HG03175 (cell line): ENCODE results near the gene HINFP.
A peak's percentile ranks its signal among the peaks of the same experiment; 100 is the strongest.
"Not testable (repeated sequence)": the region's sequence is repeated elsewhere in the genome, so short reads cannot be mapped to it uniquely, and the experiment has no call there.

Experiments
- ATAC-seq: cut with Tn5 transposase; IDR thresholded peaks from one replicate; pipeline ENCODE4 v1.9.1; 2021; ENCODE audit warnings: mild to moderate bottlenecking, moderate library complexity; ENCODE audit not compliant: unreplicated experiment

Gene HINFP

DNA sequence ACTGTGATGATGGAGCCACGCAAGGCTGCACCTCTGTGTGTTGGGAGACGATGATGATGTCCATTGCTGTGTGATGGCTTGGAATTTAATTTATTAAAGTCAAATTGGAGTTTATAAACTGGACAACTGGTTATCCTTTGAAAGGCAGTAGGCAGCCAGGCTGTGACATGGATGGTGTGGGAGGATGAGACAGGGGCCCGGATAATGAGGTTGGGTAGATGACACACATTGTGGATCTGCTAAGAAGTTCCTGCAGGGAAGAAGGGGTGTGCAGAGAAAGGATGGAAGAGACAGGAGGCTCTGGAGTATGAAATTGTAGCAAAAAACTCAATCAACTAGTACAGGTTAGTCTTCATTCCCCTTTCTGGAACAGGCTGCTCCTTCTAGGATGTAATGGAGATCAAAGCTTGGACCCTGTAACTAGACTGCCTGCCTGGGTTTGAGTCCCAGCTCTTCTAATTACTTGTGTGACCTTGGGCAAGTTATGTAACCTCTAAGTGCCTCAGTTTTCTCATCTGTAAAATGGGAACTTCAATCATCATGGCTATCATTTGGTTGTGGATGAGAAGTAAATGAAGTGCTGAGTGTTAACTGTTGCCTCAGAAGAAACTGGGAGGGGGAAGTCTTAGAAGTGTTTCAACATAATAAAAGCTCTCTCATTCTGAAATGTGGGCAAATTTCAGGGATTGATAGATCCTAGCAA lies 4.2 kb upstream of the HINFP start:
- no peak for ATAC-seq

DNA sequence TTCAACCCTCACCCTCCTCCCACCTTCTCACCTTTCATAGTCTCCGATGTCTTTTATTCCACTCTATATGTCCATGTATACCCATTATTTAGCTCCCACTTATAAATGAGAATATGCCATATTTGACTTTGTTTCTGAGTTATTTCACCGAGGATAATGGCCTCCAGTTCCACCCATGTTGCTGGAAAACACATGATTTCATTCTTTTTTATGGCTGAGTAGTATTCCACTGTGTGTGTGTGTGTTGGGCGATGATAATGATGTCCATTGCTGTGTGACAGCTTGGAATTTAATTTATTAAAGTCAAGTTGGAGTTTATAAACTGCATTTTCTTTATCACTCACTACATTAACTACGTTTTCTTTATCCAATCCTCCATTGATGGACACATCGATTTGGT lies 3.2 kb upstream of the HINFP start:
- ATAC-seq: no peak

GRCh38 chr11:119118946-119119345 lies 2.4 kb upstream of the HINFP start:
- no peak for ATAC-seq

DNA sequence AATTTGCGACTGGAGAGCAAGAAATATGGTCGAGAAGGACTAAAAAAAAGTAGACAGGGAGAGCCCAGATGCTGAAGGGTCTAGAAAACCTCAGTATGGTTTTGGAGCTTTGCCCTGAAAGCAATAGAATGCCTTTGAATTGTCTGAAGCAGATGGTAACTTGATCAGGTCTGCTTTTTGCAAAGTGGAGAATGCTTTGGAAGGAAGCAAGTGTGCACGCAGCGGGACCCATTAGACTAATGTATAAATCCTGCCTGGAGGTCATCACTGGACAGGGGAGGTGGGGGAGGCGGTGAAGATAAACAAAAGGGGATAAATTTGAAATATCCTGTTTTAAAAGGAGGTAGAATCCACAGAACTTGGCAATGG lies 757 bp upstream of the HINFP start:
- no peak for ATAC-seq

- no peak for ATAC-seq
These were observed 388 bp downstream of the HINFP start for GRCh38 chr11:119121811-119122124.

DNA sequence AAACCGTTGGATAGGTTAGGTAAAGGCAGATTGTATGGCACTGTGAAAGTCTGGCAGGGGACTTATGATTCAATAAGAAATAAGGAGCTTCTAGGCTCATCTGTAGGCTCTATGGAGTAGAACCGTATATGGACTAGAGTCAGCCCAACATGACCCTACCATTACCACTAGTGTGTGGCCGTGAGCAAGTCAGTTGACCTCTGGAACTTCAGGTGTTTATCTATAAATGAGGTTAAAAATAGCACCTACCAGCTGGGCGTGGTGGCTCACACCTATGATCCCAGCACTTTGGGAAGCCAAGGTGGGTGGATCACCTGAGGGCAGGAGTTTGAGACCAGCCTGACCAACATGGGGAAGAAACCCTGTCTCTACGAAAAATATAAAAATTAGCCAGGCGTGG lies 4.4 kb downstream of the HINFP start:
- ATAC-seq: no peak

DNA sequence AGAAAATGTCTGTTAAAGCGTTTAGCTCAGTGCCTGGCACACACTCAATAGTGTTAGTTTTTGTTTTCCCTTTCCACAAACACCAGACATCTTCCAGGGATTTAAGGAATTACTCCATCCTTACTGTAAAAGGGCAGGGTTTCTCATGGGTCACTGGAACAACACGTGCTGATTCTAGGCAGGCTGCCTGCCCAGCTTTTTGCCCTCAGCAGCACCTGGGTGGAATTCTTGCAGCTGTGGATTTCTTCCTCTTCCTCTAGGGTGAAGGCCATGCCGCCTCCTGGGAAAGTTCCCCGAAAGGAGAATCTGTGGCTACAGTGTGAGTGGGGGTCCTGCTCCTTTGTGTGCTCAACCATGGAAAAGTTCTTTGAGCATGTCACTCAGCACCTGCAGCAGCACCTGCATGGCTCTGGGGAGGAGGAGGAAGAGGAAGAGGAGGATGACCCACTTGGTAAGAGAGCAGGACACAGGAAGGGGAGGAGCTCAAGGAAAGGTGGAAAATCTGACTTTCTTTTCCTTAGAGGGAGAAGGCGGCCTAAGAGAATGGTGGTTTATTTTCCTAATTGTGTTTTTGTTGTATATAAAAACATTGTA lies 5.4 kb downstream of the HINFP start:
- no peak for ATAC-seq

- ATAC-seq: no peak
These were observed 9.3 kb downstream of the HINFP start for GRCh38 chr11:119130662-119131061.

- no peak for ATAC-seq
These were observed 13.1 kb downstream of the HINFP start for GRCh38 chr11:119134389-119134978.

DNA sequence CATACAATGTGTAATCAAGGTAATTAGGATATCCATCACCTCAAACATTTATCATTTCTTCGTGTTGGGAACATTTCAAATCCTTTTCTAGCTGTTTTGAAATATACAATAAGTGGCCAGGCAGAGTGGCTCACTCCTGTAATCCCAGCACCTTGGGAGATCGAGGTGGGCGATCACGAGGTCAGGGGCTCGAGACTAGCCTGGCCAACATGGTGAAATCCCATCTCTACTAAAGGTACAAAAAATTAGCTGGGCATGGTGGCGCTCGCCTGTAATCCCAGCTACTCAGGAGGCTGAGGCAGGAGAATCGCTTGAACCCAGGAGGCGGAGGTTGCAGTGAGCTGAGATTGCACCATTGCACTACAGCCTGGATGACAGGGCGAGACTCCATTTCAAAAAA lies 17.9 kb downstream of the HINFP start:
- not testable (repeated sequence) for ATAC-seq

DNA sequence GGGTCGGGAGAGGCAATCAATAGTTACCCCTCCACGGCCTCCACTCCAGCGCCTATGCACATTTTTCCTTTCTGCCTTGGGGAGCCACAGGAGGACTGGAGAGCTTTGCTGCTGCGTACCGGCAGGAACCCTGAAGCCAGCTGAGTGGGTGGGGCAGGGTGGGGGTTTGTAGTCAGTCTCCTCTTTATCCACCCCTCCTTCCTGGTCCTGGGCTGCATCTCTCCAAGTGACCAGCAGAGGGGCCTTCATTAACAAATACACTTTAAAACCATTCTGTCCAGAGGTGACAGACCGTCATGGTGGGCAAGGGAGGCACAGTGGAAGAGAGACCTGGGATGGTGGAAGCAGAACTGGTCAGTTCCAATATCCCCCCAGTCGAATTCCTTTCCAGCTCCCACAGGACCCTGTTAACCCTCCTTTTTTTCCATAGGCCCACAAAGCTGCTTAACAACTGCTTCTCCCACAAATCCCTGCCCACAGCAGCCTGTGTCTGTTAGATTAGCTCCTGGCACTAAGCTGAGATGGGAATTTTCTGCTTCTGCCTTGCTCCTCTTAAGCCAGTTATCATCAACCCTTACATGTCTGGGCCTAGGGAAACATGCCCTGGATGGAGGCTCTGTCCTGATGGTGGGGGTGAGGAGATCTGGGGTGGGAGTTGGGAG lies 23.6 kb downstream of the HINFP start:
- peak; percentile 56 for ATAC-seq

- ATAC-seq: no peak
These were observed 24.2 kb downstream of the HINFP start for GRCh38 chr11:119145551-119145950.

- ATAC-seq: no peak
These were observed 26.4 kb downstream of the HINFP start for GRCh38 chr11:119147604-119148333.

DNA sequence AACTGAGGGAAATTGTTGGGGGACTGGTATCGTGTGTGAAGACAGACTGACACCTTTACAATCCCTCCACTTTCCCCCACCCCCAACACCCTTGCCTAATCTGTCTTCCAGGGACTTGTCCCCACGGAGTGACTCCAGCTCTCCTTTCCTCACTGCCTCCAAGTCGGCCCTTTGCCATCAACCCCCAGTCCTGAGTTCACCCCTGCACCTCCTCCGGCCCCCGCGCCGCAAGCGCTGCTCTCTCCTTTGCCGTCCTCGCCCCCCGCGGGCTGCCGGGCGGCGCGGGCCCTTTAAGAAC lies 27.3 kb downstream of the HINFP start:
- ATAC-seq: no peak

- no peak for ATAC-seq
These were observed 27.8 kb downstream of the HINFP start, which contains the start of gene ABCG4 for GRCh38 chr11:119149018-119149785. Gene ABCG4 (plus strand): TSS chr11:119149052. CDS start chr11:119149966, 914 bp downstream.

DNA sequence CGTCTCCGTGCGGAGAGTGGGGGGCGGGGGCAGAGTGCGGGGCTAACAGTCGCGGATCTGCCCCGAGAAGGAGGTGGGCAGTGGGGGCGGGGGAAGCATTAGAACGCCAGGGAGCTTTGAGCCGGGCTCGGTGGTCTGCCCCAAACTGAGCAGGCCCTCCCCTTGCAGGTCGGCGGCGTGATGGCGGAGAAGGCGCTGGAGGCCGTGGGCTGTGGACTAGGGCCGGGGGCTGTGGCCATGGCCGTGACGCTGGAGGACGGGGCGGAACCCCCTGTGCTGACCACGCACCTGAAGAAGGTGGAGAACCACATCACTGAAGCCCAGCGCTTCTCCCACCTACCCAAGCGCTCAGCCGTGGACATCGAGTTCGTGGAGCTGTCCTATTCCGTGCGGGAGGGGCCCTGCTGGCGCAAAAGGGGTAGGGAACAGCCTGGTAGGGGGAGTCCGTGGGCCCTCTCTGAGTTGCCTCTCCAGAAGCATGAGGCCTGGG lies 28.5 kb downstream of the HINFP start:
- ATAC-seq: no peak

- no peak for ATAC-seq
These were observed 30.7 kb downstream of the HINFP start for GRCh38 chr11:119152043-119152442.

DNA sequence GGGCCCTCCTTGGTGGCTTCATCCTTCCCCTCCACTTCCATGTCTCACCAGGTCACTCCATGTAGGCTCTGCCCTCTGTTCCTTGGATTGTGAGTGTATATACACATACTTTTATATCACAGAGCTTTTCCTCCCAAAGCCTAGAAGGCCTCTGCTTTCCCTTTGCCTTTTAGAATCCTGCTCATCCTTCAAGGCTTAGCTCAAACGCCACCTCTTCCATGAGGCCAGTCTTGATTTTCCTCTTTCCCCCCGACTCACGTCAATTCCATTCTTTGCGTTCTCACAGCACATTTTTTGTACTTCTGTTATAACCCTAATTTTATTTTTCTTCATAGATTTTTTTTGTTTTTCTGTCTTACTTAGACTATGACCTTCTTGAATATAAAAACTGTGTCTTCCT lies 31.2 kb downstream of the HINFP start:
- ATAC-seq: no peak

GRCh38 chr11:119153049-119153818 lies 31.9 kb downstream of the HINFP start:
- no peak for ATAC-seq

- ATAC-seq: no peak
These were observed 32.8 kb downstream of the HINFP start for GRCh38 chr11:119154178-119154577.
